Smooth muscle cell (in vitro differentiated cells): ENCODE measurements around the gene NR3C2. TPM values are rescaled to one million over a fixed set of nuclear protein-coding genes. Genes with fewer than 3 reads are reported as not detected.

ENCODE experiments used
- DNase-seq: peaks from one replicate; lab custom pipeline; 2025; ENCODE audit not compliant: unreplicated experiment; lab: John Stamatoyannopoulos, UW
- H2AFZ ChIP-seq: fragments of 200-600 bp; sonication (generic); 2 replicates; pipeline ENCODE4 v1.6.0; 2016; ENCODE audit warnings: antibody characterized with exemption, low read depth, mild to moderate bottlenecking
- H3F3A ChIP-seq: fragments of 200-600 bp; sonication (generic); 2 replicates; pipeline ENCODE4 v1.6.0; 2017; ENCODE audit warnings: antibody characterized with exemption, low read depth
- H3K27ac ChIP-seq: fragments of 200-600 bp; sonication (generic); 2 replicates; pipeline ENCODE4 v1.5.1; 2016; ENCODE audit warnings: low read depth, mild to moderate bottlenecking
- H3K27me3 ChIP-seq: fragments of 200-600 bp; sonication (generic); 2 replicates; pipeline ENCODE4 v1.6.1; 2016; ENCODE audit warnings: low read depth, mild to moderate bottlenecking
- H3K36me3 ChIP-seq: fragments of 200-600 bp; sonication (generic); 2 replicates; pipeline ENCODE4 v1.5.1; 2016; ENCODE audit warnings: low read depth
- H3K4me1 ChIP-seq: fragments of 200-600 bp; sonication (generic); 2 replicates; pipeline ENCODE4 v1.5.1; 2016; ENCODE audit warnings: low read depth
- H3K4me2 ChIP-seq: fragments of 200-600 bp; sonication (generic); 2 replicates; pipeline ENCODE4 v1.6.0; 2016; ENCODE audit warnings: mild to moderate bottlenecking
- H3K4me3 ChIP-seq: fragments of 200-600 bp; sonication (generic); 2 replicates; pipeline ENCODE4 v1.5.1; 2016; ENCODE audit warnings: mild to moderate bottlenecking
- H3K79me2 ChIP-seq: fragments of 200-600 bp; sonication (generic); 2 replicates; pipeline ENCODE4 v1.6.0; 2016; ENCODE audit warnings: low read depth, mild to moderate bottlenecking
- H3K9ac ChIP-seq: fragments of 200-600 bp; sonication (generic); 2 replicates; pipeline ENCODE4 v1.6.0; 2016; ENCODE audit warnings: low read depth
- H3K9me3 ChIP-seq: fragments of 200-600 bp; sonication (generic); replicated peaks from 2 replicates; pipeline ENCODE4 v1.5.1; 2016; ENCODE audit warnings: low read depth
- H4K20me1 ChIP-seq: fragments of 200-600 bp; sonication (generic); 2 replicates; pipeline ENCODE4 v1.6.0; 2016; ENCODE audit warnings: low read depth
- WGBS: methylation state at CpG from one replicate; pipeline ENCODE4 v1.1.7; 2016; ENCODE audit warnings: low lambda C conversion rate; 5-methylcytosine and 5-hydroxymethylcytosine counted together
- polyA plus RNA-seq: library from polyadenylated mRNA; unstranded; fragments of >200 nt; fragmentation: Nextera tagmentation; extraction: Ambion mirVana; gene quantifications from 2 replicates; pipeline ENCODE4 v1.2.1, GENCODE V29; 2016
- total RNA-seq: library from RNA; depleted of rRNA; stranded (reverse); fragments of >200 nt; gene quantifications from 2 replicates; pipeline ENCODE4 v1.2.3, GENCODE V29; 2014
- TF ChIP-seq, protein P1 (sequence below): fragments of 200-600 bp; sonication (generic); IDR thresholded peaks from 2 replicates; pipeline ENCODE4 v1.5.1; 2017; ENCODE audit warnings: borderline replicate concordance, mild to moderate bottlenecking, antibody characterized with exemption; ENCODE audit not compliant: insufficient read depth, poor library complexity, severe bottlenecking

The NR3C2 gene
- total and polyA plus RNA-seq, 2 experiments from 2014 or later: 0.09 TPM; not detected in 1

DNA sequence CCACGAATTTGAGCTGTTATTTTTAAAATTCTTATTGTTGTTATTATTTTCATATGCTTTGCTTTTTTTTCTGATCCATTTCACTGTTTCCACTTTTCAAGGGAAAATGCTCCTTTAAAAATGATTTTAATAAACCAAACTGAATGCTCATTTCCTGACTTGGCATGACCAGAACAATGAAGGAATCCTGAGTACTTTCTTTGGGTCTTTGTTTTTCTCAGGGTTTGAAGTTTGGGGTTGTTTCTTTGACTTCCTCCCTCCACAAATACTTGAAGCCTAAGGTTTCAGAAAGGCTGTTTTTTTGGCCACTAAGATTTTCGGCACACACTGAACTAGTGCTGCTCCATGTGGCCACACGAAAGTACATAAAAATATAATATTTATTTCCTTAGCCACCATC, 171.0 kb downstream of the NR3C2 start:
- H3K4me1 ChIP-seq: no peaks in the 10 kb centered on the region
- no peaks in the 10 kb centered on the region for H3K79me2 ChIP-seq
- WGBS: 84% methylated on average over 3 of the region's 3 CpGs
- no peaks in the 10 kb centered on the region for H3F3A ChIP-seq
- H3K4me3 ChIP-seq: no peak overlapping the region
- no peak overlapping the region for H3K4me2 ChIP-seq
- no peaks in the 10 kb centered on the region for H4K20me1 ChIP-seq
- H3K9ac ChIP-seq: no peak overlapping the region
- H3K9me3 ChIP-seq: no peaks in the 10 kb centered on the region
- H3K36me3 ChIP-seq: no peaks in the 10 kb centered on the region
- no peaks in the 10 kb centered on the region for H3K27me3 ChIP-seq
- TF ChIP-seq, protein P1, sequence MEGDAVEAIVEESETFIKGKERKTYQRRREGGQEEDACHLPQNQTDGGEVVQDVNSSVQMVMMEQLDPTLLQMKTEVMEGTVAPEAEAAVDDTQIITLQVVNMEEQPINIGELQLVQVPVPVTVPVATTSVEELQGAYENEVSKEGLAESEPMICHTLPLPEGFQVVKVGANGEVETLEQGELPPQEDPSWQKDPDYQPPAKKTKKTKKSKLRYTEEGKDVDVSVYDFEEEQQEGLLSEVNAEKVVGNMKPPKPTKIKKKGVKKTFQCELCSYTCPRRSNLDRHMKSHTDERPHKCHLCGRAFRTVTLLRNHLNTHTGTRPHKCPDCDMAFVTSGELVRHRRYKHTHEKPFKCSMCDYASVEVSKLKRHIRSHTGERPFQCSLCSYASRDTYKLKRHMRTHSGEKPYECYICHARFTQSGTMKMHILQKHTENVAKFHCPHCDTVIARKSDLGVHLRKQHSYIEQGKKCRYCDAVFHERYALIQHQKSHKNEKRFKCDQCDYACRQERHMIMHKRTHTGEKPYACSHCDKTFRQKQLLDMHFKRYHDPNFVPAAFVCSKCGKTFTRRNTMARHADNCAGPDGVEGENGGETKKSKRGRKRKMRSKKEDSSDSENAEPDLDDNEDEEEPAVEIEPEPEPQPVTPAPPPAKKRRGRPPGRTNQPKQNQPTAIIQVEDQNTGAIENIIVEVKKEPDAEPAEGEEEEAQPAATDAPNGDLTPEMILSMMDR: no peak
- DNase-seq: no peak
- no peak overlapping the region for H3K27ac ChIP-seq
- H2AFZ ChIP-seq: no peak overlapping the region

DNA sequence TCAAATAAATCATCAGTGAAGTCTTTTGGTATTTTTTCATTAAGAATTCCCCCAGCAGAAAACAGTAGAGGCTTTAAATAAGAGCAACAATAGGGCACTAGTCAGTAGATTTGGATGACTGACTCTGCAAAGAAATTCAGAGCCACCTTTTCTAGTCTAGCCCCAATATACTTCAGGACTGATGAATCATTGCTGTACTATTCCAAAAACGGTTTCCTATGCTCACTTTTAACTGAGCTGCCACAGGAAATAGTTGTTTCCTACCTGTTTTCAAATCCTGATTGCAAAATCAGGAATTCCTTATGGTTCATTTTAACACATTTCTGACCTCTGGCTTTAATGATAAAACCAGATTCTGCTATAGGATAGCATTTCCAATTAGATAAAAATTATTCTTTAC, 171.6 kb downstream of the NR3C2 start:
- no peaks in the 10 kb centered on the region for H3K36me3 ChIP-seq
- H2AFZ ChIP-seq: no peak overlapping the region
- H4K20me1 ChIP-seq: no peaks in the 10 kb centered on the region
- no peak overlapping the region for H3K27ac ChIP-seq
- no peaks in the 10 kb centered on the region for H3F3A ChIP-seq
- no peaks in the 10 kb centered on the region for H3K9me3 ChIP-seq
- no peak overlapping the region for H3K4me3 ChIP-seq
- 22% methylated on average over 1 of the region's 1 CpG for WGBS
- no peak overlapping the region for H3K9ac ChIP-seq
- H3K79me2 ChIP-seq: no peaks in the 10 kb centered on the region
- TF ChIP-seq, protein P1: no peak
- H3K4me1 ChIP-seq: no peaks in the 10 kb centered on the region
- no peak for DNase-seq
- H3K27me3 ChIP-seq: no peaks in the 10 kb centered on the region
- no peak overlapping the region for H3K4me2 ChIP-seq

DNA sequence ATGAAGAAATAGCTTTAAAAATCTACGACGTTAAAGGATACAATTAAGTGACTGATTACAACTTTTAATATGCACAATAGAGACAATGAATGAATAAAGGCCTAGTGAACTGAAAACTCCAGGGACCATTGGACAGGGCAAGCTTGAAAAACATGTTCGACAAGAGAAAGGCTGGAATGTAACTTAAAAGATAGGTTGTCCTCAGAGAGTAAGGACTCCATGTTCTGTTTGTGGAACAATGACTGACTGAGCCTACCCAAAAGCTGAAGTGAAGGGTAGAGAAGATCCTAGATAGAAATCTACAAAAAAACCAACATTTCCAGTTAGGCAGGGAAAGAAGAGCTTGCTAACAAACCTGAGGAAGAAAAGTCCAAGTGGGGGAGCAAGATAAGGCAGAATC, 173.4 kb downstream of the NR3C2 start:
- no peak overlapping the region for H3K27ac ChIP-seq
- no peak overlapping the region for H3K4me3 ChIP-seq
- no peak overlapping the region for H2AFZ ChIP-seq
- H3K27me3 ChIP-seq: no peaks in the 10 kb centered on the region
- H3K4me2 ChIP-seq: no peak overlapping the region
- no peaks in the 10 kb centered on the region for H3K36me3 ChIP-seq
- no peak for DNase-seq
- no peaks in the 10 kb centered on the region for H3F3A ChIP-seq
- no peaks in the 10 kb centered on the region for H3K4me1 ChIP-seq
- no peak overlapping the region for H3K9ac ChIP-seq
- no peaks in the 10 kb centered on the region for H3K9me3 ChIP-seq
- WGBS: 86% methylated on average over 3 of the region's 3 CpGs
- H4K20me1 ChIP-seq: no peaks in the 10 kb centered on the region
- TF ChIP-seq, protein P1: no peak
- no peaks in the 10 kb centered on the region for H3K79me2 ChIP-seq

DNA sequence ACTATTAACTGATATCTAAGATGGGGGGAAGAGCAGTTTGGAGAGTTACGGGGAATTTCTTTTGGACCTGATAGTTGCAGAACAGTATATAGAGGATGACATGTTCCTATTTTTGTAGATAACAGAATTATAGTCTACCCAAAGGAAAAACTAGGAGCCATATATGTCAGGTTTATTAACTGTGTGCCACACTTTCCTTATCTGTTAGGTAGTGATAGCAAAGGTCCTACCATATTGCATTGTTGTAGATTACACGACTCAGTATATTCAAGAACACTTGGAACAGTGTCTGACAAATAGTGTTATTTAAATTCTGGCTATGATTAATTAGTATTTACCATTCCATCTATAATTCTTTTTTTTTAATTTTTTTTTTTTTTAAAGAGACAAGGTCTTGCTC, 175.3 kb downstream of the NR3C2 start:
- Histone ChIP-seq H3K4me2 (no peak overlapping the region), H3K36me3 (no peaks in the 10 kb centered on the region), H3K9ac (no peak overlapping the region), H3K79me2 (no peaks in the 10 kb centered on the region), H3K27me3 (no peaks in the 10 kb centered on the region), H2AFZ (no peak overlapping the region), H3K4me1 (no peaks in the 10 kb centered on the region), H3K27ac (no peak overlapping the region), H3K9me3 (no peaks in the 10 kb centered on the region), H4K20me1 (no peaks in the 10 kb centered on the region), H3F3A (no peaks in the 10 kb centered on the region), H3K4me3 (no peak overlapping the region)
- WGBS: 73% methylated on average over 2 of the region's 2 CpGs
- TF ChIP-seq, protein P1: no peak
- DNase-seq: no peak
